Measurements from ENCODE around the gene MEX3D.

DNA sequence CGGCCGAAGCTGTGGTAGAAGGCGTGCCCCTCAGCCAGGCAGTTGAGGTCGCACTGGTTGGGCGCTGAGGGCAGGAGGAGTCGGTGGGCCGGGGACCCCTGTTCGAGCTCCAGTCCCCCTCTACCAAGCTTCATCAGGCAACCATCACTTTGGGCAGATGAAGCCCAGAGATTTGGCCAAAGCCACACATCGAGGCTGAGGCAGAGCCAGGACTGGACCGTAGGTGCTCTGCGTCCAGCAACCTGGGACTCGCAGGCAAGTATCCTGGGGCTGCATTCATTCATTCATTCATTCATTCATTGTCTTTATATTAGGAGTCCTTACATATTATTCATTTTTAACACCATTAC, 59.6 kb downstream of the MEX3D start:
- TF ChIP-seq, protein P1, sequence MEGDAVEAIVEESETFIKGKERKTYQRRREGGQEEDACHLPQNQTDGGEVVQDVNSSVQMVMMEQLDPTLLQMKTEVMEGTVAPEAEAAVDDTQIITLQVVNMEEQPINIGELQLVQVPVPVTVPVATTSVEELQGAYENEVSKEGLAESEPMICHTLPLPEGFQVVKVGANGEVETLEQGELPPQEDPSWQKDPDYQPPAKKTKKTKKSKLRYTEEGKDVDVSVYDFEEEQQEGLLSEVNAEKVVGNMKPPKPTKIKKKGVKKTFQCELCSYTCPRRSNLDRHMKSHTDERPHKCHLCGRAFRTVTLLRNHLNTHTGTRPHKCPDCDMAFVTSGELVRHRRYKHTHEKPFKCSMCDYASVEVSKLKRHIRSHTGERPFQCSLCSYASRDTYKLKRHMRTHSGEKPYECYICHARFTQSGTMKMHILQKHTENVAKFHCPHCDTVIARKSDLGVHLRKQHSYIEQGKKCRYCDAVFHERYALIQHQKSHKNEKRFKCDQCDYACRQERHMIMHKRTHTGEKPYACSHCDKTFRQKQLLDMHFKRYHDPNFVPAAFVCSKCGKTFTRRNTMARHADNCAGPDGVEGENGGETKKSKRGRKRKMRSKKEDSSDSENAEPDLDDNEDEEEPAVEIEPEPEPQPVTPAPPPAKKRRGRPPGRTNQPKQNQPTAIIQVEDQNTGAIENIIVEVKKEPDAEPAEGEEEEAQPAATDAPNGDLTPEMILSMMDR (conservative IDR thresholded peaks at IDR 0.05; ENCODE audit: low read length), result no peak
- no peak for TF ChIP-seq EZH2phosphoT487 (IDR thresholded peaks at IDR 0.05; ENCODE audit: borderline replicate concordance)

All from Loucy (cell line).